Stimulated activated CD4-positive, alpha-beta T cell treated with anti-CD3 and anti-CD28 coated beads, Interleukin-4, amount 100 ng/mL, for 48 hours (primary cell): ENCODE measurements around the gene CRYBA2.
A peak's percentile ranks its signal among the peaks of the same experiment; 100 is the strongest.

Experiments used
- DNase-seq, 2 donors: peaks; one replicate each; pipeline ENCODE4 v3.0.0-alpha.2; 2020; ENCODE audit warnings: low read depth in 2 of 2

CRYBA2 gene

DNA sequence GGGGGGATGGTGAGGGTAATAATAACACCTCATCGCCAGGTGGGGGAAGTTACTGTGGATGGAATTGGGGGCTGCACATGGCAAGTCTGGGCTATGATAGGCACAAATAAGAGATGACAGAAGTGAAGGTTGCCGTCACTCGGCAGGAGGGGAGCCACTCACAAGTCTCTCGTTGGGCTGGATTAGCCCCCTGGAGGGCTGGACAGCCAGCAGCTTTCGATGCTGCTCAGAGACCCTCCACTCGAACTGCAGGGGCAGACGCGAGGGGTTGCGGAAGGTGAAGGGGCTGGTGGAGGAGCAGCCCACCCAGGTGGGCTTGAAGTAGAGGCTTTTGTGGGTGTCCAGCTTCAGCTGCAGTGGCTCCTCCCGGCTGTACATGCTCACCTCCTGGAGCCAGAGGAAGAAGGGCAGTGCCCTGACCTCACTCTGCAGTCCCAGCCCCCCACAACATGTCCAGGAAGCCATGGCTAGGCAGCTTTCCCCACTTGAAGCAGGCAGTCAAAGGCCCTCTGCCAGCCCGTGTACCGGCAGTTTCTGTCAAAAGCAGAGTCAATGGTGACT, 29.9 kb upstream of the CRYBA2 start:
- no peak for DNase-seq

DNA sequence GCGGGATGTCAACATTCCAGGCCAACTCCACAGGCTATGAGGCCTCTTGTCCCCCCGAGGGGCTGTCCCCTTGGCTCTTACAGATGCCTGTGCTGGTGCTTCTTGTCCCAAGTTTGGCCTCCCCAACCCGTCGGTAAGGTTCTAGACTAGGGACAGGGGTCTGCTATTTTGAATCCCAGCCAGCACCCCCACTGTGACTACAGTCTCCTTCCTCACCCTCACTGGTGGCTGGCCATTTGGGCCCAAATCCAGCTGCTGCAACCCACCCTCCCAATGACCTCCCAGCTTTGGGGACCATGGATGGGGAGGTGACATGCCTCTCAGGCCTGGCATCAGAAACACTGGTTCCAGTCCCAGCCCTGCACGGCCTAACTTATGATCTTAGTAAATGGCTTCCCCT, 29.4 kb upstream of the CRYBA2 start:
- no peak for DNase-seq

DNA sequence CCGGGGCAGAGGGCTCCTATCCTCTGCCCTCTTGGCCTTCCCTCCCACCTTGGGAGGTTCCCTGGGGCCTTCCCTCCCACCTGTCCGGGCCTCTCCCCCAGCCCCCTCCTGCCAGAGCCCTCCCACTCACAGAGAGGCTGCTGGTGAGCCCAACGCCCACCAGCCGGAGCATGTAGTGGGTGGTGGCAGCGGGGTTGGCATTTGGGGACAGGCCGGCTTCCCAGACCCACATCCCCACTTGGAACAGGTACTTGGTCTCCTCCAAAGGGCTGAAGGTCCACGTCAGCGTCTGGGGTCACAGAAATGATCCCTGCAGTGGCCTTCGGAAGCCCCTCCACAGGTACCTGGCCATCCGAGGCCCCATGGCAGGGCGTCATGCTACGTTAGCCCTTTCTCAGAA, 28.8 kb upstream of the CRYBA2 start:
- DNase-seq: no peak

DNA sequence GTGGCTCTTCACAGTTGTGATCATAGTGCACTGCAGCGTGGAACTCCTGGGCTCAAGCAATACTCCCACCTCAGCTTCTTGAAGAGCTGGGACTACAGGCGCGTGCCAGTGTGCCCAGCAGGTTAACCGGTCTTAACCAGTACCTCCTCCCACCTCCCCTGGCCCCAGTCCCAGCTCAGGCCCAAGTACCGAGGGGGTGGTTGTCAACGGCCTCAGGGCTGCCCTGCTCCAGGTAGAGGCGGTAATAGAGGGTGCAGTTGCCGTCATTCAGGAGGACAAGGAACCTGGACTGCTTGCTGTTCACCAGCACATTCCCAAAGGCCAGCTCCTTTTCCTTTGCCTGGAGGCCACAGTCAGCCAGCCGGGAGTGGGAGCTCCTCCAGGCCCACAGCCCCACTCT, 28.4 kb upstream of the CRYBA2 start:
- DNase-seq: no peak

DNA sequence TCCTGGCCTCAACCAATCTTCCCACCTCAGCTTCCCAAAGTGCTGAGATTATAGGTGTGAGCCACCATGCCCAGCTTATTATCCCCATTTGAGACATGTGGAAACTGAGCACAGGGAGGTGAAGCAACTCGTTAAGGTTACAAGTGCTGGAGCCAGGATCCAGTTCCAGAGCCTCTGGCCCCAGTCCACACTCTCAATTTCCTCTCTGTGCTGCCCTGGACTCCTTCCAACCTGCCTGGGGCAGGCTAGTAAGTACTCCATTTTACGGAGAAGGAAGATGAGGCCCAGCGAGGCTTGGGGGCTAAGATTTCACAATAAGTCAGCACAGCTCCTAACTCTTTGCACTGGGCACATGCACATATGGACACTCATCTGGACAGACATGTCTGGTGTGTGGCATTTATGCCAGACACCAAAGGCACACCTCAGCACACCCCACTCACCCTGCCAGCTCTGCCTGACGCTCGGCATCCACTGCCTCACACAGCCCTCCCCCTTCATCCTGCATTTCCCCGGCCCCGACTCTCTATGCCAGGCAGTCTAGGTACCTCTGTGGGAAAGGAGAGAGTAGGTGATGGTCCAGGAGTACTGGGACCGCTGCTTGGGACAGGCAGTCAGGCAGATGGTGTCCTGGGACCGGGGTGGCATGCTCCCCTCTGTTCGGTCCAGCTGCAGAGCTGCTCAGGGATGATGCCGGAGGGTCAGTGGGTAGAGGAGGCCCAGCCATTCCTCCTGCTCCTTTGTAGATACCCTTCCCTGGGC, 27.6 kb upstream of the CRYBA2 start:
- DNase-seq: no peak

DNA sequence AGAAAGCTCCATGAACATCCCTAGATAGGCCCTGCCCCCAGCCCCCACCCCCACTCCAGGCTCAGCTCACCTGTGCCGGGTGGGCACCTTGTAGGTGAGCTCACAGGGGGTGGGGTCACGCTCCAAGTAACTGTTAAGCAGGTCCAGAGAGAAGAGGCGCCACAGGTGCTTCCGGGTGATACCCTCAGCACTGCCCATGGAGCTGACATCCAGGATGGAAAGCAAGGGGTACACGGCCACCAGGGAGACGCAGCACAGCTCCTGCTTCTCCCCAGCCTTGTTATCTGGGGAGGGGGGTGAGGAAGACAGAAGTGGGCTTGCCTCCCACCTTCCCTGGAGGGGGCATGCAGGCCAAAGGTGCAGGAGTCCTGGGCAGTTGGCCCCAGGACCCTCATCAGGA, 26.2 kb upstream of the CRYBA2 start:
- no peak for DNase-seq

DNA sequence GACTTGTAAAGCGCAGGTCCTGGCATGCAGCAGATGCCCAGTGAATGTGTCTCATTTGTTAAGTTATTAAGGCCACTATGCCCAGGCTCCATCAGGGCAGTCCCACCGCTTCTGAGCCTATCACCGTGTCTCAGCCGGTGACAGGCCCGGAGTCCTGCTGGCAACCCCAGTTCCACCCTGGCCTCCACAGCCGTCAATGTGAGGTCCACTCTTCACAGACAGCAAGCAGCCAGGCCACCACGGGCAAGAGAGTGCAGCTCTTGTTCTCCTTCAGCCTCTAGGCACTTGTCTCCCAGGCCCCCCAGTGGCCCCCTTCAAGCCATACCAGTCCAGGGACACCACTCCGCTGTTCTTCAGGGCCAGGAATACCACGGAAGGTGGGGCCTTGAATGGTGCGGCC, 25.5 kb upstream of the CRYBA2 start:
- no peak for DNase-seq

DNA sequence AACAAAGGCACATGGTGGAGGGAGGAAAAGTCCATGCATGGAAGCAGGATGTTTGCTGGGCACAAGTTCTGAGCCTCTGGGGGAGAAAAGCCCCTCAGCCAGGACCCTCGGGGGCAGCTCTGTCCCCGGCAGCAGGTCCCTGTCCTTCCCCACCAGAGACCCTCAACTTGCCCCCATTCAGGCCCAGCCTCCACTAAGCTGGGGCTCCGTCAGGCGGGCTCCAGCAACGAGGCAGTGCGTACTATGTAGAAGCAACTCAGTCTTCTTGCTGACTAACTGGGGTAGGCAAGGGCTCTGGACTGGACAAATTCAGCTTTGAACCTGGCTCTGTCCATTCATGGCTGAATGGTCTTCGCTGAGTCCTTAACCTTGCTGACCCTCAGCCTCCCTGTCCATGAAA, 25.1 kb upstream of the CRYBA2 start:
- DNase-seq: no peak

DNA sequence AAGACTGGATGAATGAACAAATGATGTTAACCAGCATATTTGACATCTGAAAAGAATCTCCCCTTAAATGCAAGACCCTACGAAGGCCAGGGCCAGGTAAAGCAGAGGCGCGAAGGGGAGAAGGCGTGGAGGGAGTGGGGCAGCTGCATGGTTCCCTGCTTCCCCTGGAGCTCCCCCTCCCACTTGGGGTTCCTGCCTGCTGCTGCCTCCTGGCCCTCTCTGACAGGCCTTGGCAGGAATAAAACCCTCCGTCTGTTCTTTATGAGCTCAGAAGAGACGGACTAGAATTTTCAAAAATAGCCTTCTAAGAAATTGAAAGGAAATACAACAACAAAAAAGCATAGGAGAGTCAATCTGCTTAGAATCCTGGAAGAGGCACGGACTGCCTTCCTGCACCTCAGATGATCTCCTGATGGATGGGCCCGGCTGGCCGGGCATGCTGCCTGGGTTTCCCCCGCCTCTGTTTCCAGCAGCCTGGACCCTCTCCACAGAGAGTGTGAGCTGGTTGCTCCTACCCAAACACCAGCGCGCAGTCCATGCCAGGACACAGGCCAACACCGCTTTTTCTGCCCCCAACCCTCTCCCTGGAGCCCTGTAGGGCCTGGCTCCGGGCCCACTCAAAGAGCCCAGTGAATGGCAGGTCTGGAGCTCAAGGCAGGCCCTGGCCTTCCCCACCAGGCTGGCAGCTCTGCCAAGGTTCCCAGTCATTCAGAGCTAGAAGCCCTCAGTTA, 24.1 kb upstream of the CRYBA2 start:
- no peak for DNase-seq

DNA sequence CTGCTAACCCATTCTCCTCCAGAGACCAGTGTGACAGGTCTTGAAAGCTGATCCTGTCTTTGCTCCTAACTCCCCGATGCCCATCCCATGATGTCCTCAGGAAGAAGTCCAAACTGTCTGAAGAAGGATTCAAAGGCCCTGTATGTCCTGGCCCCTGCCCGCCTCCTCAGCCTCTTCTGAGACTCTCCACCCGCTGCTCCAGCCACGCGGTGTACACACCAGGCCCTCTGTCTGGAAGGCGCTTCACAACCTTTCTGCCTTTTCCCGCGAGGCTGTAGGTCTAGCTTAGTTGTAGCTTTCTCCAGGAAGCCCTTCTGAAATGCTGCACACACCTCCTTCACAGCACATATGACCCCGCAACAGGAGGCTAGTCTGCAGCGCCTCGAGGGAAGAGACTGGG, 23.5 kb upstream of the CRYBA2 start:
- DNase-seq: no peak

DNA sequence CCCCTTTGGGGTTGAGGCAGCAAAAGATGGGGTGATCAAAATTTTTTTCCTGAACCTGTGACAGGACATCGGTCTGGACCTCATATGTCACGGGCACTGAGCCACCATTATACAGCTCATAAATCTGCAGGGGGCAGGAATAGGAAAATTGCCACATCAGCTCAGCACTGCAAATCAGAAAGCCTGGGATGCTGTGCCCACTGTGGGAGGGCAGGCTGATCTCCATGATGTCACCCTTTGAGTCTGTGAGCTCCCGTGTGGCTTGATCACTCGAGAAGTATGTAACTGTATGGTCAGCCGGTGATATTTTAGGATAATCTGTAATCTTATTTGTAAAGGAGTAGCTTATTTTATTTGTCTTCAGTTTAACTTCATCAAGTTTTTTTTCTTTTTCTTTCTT, 17.7 kb upstream of the CRYBA2 start:
- no peak for DNase-seq

DNA sequence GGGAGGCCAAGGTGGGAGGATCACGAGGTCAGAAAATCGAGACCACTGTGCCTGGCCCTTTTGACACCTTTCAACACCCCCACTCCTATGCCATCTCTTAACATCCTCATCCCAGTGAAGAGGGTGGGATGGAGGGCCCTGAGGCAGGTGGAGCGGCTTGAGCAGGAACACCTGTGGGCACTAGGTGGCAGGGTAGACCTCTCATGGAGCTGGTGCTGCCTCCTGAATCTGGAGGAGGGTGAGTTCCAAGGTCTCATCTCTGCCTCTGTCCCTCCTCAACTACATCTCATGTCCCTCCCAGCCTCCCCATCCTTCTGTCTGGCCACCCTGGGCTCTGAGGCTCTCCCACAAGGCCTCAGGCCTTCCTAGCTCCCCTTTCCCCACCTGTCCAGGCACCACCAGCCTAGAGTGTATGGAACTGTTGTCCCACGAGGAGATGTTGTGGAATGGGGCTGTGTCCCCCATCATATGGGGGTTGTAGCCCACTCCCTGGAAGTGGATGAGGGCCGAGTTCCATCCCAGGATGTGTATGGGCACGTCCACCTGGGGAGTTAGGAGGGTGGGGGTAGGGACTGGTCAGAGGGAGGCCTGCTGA, 17.0 kb upstream of the CRYBA2 start:
- DNase-seq: no peak

DNA sequence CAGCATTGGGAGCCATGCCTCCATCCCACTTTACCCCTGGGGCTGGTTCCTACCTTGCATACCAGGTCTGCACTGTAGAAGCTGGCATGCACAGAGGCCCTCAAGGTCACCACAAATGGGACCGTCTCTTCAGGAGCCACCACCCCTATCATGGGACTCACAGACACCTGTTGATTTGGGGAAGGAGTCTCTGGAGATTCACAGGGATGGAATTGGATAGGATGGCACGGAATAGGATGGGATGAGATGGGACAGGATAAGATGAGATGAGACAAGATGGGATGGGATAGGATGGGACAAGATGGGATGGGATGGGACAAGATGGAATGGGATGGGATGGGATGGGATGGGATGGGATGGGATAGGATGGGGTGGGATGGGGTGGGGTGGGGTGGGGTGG, 16.1 kb upstream of the CRYBA2 start:
- no peak for DNase-seq

DNA sequence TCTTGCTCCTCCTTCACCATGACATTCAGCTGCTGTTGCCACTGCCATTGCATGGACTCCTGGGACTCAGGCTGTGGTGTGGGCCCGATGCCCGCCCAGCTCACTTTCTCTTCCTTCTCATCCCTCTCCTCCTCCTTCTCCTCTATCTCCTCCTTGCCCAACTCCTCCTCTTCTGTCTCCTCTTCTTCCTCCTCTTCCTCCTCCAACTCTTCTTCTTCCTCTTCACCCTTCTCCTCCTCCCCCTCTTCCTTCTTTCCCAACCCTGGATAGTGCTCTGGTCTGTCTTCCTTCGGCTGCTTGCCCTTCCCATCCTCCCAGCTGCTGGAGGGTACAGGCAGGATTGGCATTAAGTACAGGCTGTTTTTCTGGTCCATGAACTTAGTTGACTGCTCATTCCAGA, 10.8 kb upstream of the CRYBA2 start:
- DNase-seq: no peak

DNA sequence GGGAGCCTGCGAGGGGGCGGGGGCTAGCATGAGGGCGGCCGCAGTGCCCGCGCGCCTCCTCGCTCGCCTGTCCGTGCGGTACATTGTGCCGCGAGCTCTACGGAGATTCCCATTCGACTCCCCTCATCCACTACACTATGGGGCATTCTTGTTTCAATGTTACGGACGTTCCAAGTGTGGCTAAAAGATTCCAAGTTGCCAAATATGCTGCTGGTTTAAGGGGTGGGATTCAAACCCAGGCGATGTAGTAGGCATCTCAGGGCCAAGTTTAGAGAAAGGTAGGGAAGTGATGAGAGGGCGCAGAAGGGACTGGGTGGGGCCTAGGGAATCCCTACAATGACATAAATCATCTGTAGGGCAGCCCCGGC, 10.0 kb upstream of the CRYBA2 start:
- no peak for DNase-seq

DNA sequence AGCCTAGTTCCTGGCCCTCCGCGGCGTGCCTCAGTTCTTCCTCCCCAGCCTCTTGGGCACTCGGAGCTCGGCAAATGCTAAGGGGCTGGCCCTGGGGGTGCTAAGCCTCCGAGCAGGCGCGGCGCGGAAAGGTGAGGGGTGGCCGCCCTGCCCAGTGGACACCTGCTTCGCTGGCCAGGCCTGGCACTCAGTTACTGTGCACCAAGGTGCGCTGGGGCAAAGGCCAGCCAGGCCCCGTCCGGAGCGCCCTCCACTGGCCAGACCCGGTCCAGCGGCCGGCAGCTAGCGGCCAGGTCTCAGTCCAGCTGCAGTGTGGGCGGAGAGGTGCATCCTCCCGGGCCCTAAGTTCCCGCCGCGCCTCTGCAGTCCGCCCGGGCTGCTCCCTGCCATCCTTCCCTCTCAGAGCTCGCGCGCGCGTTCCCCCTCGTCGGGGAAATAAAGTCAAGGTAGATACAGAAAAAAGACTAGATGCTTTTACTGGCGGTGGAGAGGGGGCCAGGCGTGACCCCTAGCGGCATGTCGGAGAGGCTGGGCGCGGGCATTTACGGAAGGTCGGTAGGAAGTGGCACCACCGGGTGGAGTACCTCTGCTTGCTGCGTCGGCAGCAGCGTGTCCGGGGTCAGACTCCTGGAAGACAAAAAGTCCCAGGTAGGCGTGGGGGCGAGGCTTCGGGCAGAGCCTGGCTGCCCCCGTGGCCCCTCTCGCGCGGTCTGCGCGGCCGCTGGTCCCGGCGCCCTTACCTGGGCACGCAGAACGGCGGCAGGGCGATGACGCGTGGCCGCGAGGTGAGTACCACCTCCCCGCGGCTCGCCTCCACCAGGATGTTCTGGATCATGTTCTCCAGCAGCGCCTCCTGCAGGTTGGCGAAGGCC, 9.4 kb upstream of the CRYBA2 start:
- peak; percentile 47 to 55 for DNase-seq

DNA sequence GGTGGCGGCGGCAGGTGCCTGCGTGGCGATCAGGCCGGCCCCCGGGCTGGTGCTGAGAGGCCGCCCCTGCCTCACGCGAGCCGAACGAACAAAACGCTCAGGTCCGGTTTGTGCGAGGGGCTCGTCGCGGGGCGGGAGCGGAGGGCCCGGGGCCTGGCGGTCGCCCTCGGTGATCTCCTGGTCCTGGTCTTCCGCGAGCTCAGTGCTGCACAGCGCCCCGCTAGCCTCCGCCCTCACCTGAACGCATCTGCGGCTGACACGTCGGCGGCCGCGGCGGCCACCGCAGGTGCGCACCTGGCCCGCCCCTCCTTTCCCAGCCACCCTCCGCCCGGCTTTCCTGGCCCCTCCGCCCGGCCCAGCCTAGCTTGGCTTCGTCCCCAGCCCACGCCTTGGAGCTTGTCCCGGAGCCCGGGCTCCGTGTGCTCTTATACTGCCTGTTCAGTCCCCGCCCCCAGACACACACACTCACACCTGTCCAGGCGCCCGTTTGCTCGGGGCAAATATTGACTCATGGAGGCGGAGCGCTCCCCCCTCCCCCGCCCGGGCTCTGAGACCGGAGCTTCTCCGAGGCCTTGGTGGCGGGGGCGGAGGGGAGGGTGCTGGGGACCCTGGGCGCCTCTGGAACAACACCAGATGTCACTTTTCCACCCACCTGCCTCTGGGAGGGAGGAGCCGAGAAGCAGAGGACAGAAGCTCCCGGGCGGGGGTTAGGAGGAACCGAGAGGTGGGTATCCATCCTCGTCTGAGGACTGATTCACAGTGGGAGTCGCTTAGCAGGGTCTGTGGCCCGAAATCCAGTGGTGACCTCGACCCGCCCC, 8.6 kb upstream of the CRYBA2 start:
- no peak for DNase-seq

DNA sequence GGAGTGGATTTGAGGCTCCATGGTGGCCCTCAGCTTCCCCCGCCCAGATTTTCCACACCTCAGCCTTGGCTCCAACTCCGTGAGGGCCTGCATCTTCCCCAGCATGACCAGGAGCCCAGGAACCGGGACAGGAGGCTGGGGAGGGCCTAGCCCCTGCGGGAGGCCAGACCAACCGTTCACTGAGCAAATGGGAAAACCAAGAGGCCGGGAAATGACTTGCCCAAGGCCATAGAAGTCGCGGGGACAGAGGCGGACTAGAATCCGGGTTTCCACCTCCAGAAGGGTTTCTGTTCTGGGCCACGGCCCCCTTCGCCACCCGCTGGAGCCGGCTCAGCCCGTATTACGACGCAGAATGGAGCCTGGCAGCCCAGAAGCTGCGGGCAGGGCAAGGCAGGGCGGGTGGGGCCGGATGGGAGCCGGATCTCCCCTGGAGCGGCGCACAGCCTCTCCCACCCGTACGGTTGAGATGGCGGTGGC, 7.9 kb upstream of the CRYBA2 start:
- DNase-seq: no peak

DNA sequence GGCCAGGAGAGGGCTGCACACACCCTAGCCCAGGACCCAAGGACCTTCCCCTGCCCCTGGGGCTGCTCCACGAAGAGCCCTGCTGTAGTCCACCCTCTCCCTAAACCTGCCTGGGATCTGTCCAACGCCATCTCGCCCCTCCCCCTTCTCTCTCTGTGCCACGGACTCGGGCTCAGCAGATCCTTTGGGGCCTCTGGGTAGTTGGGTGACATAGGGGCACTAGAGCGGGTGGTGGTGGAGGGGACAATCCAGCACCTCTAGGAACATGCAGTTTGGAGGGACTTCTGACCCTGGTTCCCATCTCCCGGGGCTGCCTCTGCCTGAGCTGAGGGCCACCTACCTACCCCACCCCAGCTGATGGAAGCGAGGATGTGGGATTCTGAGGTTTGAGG, 7.3 kb upstream of the CRYBA2 start:
- DNase-seq: no peak

DNA sequence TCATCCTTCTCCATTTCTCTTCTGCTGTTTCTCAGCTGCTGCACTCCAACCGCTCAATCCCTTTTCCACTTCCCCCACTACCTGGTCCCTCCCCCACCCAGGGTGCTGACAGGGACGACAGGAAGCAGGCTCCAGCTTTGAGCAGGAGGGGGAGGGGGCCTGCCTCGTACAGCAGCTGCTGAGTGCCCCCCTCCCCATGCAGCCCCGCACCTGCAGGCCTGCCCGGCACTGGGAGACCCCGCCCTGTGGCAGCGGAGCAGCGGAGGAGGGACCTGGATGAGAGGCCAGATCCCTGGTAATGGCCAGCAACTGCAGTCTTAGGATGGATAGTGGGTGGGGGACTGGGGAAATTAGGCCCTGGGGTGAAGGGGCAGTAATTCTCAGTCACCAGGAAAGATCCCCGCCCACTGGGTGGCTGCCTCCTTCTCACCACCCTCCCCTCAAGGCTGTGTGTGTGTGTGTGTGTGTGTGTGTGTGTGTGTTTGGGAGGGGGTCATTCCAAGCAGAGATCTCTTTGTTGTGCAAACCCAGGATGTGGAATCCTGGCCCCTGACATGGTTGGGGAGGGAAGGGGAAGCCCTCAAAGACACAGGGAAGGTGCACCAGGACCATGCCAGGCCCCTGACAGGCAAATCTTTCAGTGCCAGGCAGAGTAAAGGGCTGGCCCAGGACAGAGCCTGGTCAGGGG, 6.8 kb upstream of the CRYBA2 start:
- no peak for DNase-seq
